NCI-H1436 (cell line): Measurements from ENCODE around the gene DST.

Source experiments
- DNase-seq: peaks from one replicate; lab custom pipeline; 2025; lab: John Stamatoyannopoulos, UW

DST gene

GRCh38 chr6:56624046-56624727 lies 18.5 kb downstream of the DST start:
- DNase-seq, result no peak

- no peak for DNase-seq
These were observed 22.3 kb downstream of the DST start for GRCh38 chr6:56620229-56620868.

GRCh38 chr6:56618050-56618449 lies 24.6 kb downstream of the DST start:
- no peak for DNase-seq

- DNase-seq, result no peak
These were observed 25.7 kb downstream of the DST start for GRCh38 chr6:56616967-56617366.

- no peak for DNase-seq
These were observed 29.3 kb downstream of the DST start for GRCh38 chr6:56613247-56613851.

GRCh38 chr6:56608332-56608731 lies 34.4 kb downstream of the DST start:
- no peak for DNase-seq

GRCh38 chr6:56607111-56607752 lies 35.5 kb downstream of the DST start:
- no peak for DNase-seq

GRCh38 chr6:56605435-56605834 lies 37.3 kb downstream of the DST start:
- DNase-seq, result no peak

- no peak for DNase-seq
These were observed 38.5 kb downstream of the DST start for GRCh38 chr6:56604186-56604585.

GRCh38 chr6:56601390-56601789 lies 41.3 kb downstream of the DST start:
- no peak for DNase-seq

GRCh38 chr6:56595490-56596122 lies 47.1 kb downstream of the DST start:
- DNase-seq, result peak; percentile 41

- no peak for DNase-seq
These were observed 48.0 kb downstream of the DST start for GRCh38 chr6:56594699-56595098.

- no peak for DNase-seq
These were observed 48.8 kb downstream of the DST start for GRCh38 chr6:56593801-56594318.

- DNase-seq, result no peak
These were observed 60.5 kb downstream of the DST start for GRCh38 chr6:56582236-56582635.

GRCh38 chr6:56581296-56581925 lies 61.3 kb downstream of the DST start:
- no peak for DNase-seq

- DNase-seq, result no peak
These were observed 62.4 kb downstream of the DST start for GRCh38 chr6:56580271-56580670.

- DNase-seq, result no peak
These were observed 63.4 kb downstream of the DST start for GRCh38 chr6:56579155-56579851.

- DNase-seq, result no peak
These were observed 67.0 kb downstream of the DST start for GRCh38 chr6:56575736-56576135.

GRCh38 chr6:56574292-56574691 lies 68.4 kb downstream of the DST start:
- no peak for DNase-seq

GRCh38 chr6:56573624-56574023 lies 69.1 kb downstream of the DST start:
- DNase-seq, result no peak

- DNase-seq, result no peak
These were observed 69.8 kb downstream of the DST start for GRCh38 chr6:56572788-56573471.
